OCI-LY1 (cell line): ENCODE measurements around the gene CGB7.
A peak's percentile ranks its signal among the peaks of the same experiment; 100 is the strongest.
"Not testable (repeated sequence)": the region's sequence is repeated elsewhere in the genome, so short reads cannot be mapped to it uniquely, and the experiment has no call there.

ENCODE experiments used
- H2AFZ ChIP-seq: fragments of 200-600 bp; sonication (generic), shearing (Covaris generic); 2 replicates; pipeline ENCODE4 v1.6.0; 2014; ENCODE audit warnings: antibody characterized with exemption, mild to moderate bottlenecking, low read length
- H3F3A ChIP-seq: fragments of 200-600 bp; sonication (generic), shearing (Covaris generic); 2 replicates; pipeline ENCODE4 v1.6.0; 2014; ENCODE audit warnings: mild to moderate bottlenecking, antibody characterized with exemption, low read length, moderate library complexity; ENCODE audit not compliant: insufficient read depth
- H3K27ac ChIP-seq: fragments of 200-600 bp; sonication (generic); 2 replicates; pipeline ENCODE4 v1.5.1; 2014; ENCODE audit warnings: low read length, mixed run types, mild to moderate bottlenecking, low read depth; ENCODE audit not compliant: poor library complexity, severe bottlenecking
- H3K27me3 ChIP-seq: fragments of 200-600 bp; sonication (generic); 2 replicates; pipeline ENCODE4 v1.6.0; 2014; ENCODE audit warnings: antibody characterized with exemption, mild to moderate bottlenecking, low read length, moderate library complexity; ENCODE audit not compliant: insufficient read depth
- H3K36me3 ChIP-seq: fragments of 200-600 bp; sonication (generic); 2 replicates; pipeline ENCODE4 v1.6.1; 2014; ENCODE audit warnings: mild to moderate bottlenecking, antibody characterized with exemption, low read length, moderate library complexity, mixed read lengths; ENCODE audit not compliant: insufficient read depth
- H3K4me1 ChIP-seq: fragments of 200-600 bp; sonication (generic); 2 replicates; pipeline ENCODE4 v1.5.1; 2014; ENCODE audit warnings: mild to moderate bottlenecking, low read length, moderate library complexity; ENCODE audit not compliant: insufficient read depth, severe bottlenecking
- H3K4me2 ChIP-seq: fragments of 200-600 bp; sonication (generic), shearing (Covaris generic); 2 replicates; pipeline ENCODE4 v1.6.1; 2014; ENCODE audit warnings: low read length
- H3K4me3 ChIP-seq: fragments of 200-600 bp; sonication (generic); 2 replicates; pipeline ENCODE4 v1.5.1; 2014; ENCODE audit warnings: low read length, low read depth, mild to moderate bottlenecking, mixed read lengths; ENCODE audit not compliant: poor library complexity, severe bottlenecking
- H3K79me2 ChIP-seq: fragments of 200-600 bp; shearing (Covaris generic); 2 replicates; pipeline ENCODE4 v1.6.1; 2016; ENCODE audit warnings: mixed run types, low read length, mixed read lengths; ENCODE audit not compliant: insufficient read depth
- H3K9ac ChIP-seq: fragments of 200-600 bp; sonication (generic), shearing (Covaris generic); 2 replicates; pipeline ENCODE4 v1.6.1; 2014; ENCODE audit warnings: mild to moderate bottlenecking, low read length, mixed read lengths
- H3K9me2 ChIP-seq: fragments of 200-600 bp; sonication (generic), shearing (Covaris generic); 2 replicates; pipeline ENCODE4 v1.6.1; 2014; ENCODE audit warnings: low read depth, mild to moderate bottlenecking, low read length, mixed read lengths
- H3K9me3 ChIP-seq: fragments of 200-600 bp; shearing (Covaris generic); 2 replicates; pipeline ENCODE4 v1.6.1; 2014; ENCODE audit warnings: low read length, mixed read lengths
- H4K20me1 ChIP-seq: fragments of 200-600 bp; sonication (generic), shearing (Covaris generic); 2 replicates; pipeline ENCODE4 v1.6.0; 2016; ENCODE audit warnings: mild to moderate bottlenecking, low read length; ENCODE audit not compliant: insufficient read depth
- CTCF ChIP-seq: fragments of 200-600 bp; sonication (generic), shearing (Covaris generic); IDR thresholded peaks from 2 replicates; pipeline ENCODE4 v1.5.1; 2017; ENCODE audit warnings: mild to moderate bottlenecking, antibody characterized with exemption, low read length, moderate library complexity, mixed read lengths
- EZH2 ChIP-seq: fragments of 200-600 bp; sonication (generic), shearing (Covaris generic); IDR thresholded peaks from 2 replicates; pipeline ENCODE4 v1.8.0; 2017; ENCODE audit warnings: borderline replicate concordance, mixed run types, mild to moderate bottlenecking, antibody characterized with exemption, low read length, moderate library complexity, mixed read lengths

CGB7 gene

GRCh38 chr19:49081273-49081672, 23.7 kb upstream of the CGB7 start:
- no peaks in the 10 kb centered on the region for H3K9me2 ChIP-seq
- H3K9ac ChIP-seq, result no peak overlapping the region
- H3K4me1 ChIP-seq, result peaks cover 7% of the 10 kb centered on the region
- H3K4me2 ChIP-seq, result no peak overlapping the region
- H3F3A ChIP-seq, result no peaks in the 10 kb centered on the region
- H4K20me1 ChIP-seq, result peaks cover 5% of the 10 kb centered on the region; the same call in 1 of the 2 replicates
- TF ChIP-seq EZH2 (no peak), CTCF (no peak)
- peaks cover 6% of the 10 kb centered on the region for H3K36me3 ChIP-seq
- H2AFZ ChIP-seq, result no peak overlapping the region
- H3K27ac ChIP-seq, result no peak overlapping the region
- peaks cover 8% of the 10 kb centered on the region for H3K79me2 ChIP-seq
- H3K4me3 ChIP-seq, result no peak overlapping the region
- peaks cover 3% of the 10 kb centered on the region; the same call in 1 of the 2 replicates for H3K27me3 ChIP-seq
- no peaks in the 10 kb centered on the region for H3K9me3 ChIP-seq

GRCh38 chr19:49080392-49080791, 22.8 kb upstream of the CGB7 start:
- Histone ChIP-seq H3K4me1 (peaks cover 5% of the 10 kb centered on the region), H3K4me3 (no peak overlapping the region), H3K36me3 (no peaks in the 10 kb centered on the region), H3K27me3 (peaks cover 3% of the 10 kb centered on the region; the same call in 1 of the 2 replicates), H3K4me2 (no peak overlapping the region), H3K27ac (no peak overlapping the region), H2AFZ (no peak overlapping the region), H3F3A (no peaks in the 10 kb centered on the region), H3K79me2 (no peaks in the 10 kb centered on the region), H3K9me3 (no peaks in the 10 kb centered on the region), H3K9ac (no peak overlapping the region), H3K9me2 (no peaks in the 10 kb centered on the region), H4K20me1 (no peaks in the 10 kb centered on the region)
- TF ChIP-seq CTCF (no peak), EZH2 (no peak)

GRCh38 chr19:49074869-49075268, 17.3 kb upstream of the CGB7 start:
- not testable (repeated sequence) for H3K4me1 ChIP-seq, H3K9me3 ChIP-seq, H3F3A ChIP-seq, H4K20me1 ChIP-seq, H3K79me2 ChIP-seq, H3K4me2 ChIP-seq, H2AFZ ChIP-seq, H3K9ac ChIP-seq, H3K36me3 ChIP-seq, H3K27ac ChIP-seq, H3K4me3 ChIP-seq, H3K27me3 ChIP-seq, H3K9me2 ChIP-seq
- TF ChIP-seq CTCF, result peak; percentile 34
